Adrenal gland (tissue), 5 donors: ENCODE results near the gene USP25.

Experiments used
- CTCF ChIP-seq, 6 experiments: fragments of 450-650 bp in 4 of 6; fragments of 200-600 bp in 2 of 6; sonication (generic) in 1 of 6; IDR thresholded peaks; 1 replicate in 5 of 6; 2 replicates in 1 of 6; pipeline versions ENCODE4 v1.5.1 to v1.8.0; 2016 to 2021; ENCODE audit warnings: antibody characterized with exemption in 6 of 6, mild to moderate bottlenecking in 2 of 6, moderate library complexity in 1 of 6
- POLR2A ChIP-seq, 2 donors: fragments of 450-650 bp; IDR thresholded peaks; one replicate each; pipeline ENCODE4 v1.6.1; 2017; ENCODE audit warnings: antibody characterized with exemption in 2 of 2, mild to moderate bottlenecking in 2 of 2, moderate library complexity in 1 of 2
- donor health status: DM: no; HTN: no; CAD: no.

DNA sequence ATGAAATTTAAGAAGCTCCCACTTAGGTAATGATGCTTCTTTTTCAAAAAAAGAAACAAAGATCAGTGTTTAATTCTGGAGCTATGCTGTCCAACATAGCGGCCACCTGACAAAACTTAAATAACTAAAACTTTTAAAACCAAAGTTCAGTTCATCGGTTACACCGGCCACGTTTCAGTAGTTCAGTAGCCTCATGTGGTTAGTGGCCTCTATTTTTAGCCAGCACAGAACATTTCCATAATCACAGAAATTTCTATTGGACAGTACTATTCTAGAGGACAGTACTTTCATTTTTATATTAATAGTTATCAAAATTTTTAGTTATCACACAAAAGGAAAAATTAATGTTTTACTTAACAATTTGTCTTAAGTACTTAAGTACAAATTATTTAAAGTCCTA lies 141.0 kb downstream of the USP25 start:
- TF ChIP-seq POLR2A (IDR thresholded peaks at IDR 0.05) = no peak
- no peak for TF ChIP-seq CTCF (IDR thresholded peaks at IDR 0.05)
